SK-N-SH (cell line): Measurements from ENCODE around the gene KMT2E. TPM values are rescaled to one million over a fixed set of nuclear protein-coding genes. Genes with fewer than 3 reads are reported as not detected.

Experiments
- CTCF ChIA-PET: fragments of 300-600, 350-600 bp; formaldehyde crosslinking; extraction: SDS; loops from one replicate; lab custom pipeline; 2021; lab: Yijun Ruan, JAX
- POLR2A ChIA-PET: fragments of 350-600 bp; sonication (Branson Sonifier 250); formaldehyde crosslinking; extraction: SDS; loops from one replicate; lab custom pipeline; 2020; ENCODE audit warnings: antibody characterized with exemption, inconsistent platforms; lab: Yijun Ruan, JAX
- DNase-seq: peaks from one replicate; pipeline ENCODE4 v3.0.0; 2012
- H2AFZ ChIP-seq: fragments of 200-600 bp; sonication (generic); 2 replicates; pipeline ENCODE4 v1.8.1; 2016; ENCODE audit warnings: antibody characterized with exemption, mild to moderate bottlenecking, low read depth
- H3F3A ChIP-seq: fragments of 200-600 bp; sonication (generic); replicated peaks from 2 replicates; pipeline ENCODE3; 2016; ENCODE audit warnings: antibody characterized with exemption, mild to moderate bottlenecking; ENCODE audit not compliant: insufficient read depth
- H3K27ac ChIP-seq, 2 experiments: fragments of 200-500 bp in 1 of 2; fragments of 200-600 bp in 1 of 2; sonication (Bioruptor generic) in 1 of 2; sonication (generic), shearing (Covaris generic) in 1 of 2; 2 replicates each; pipeline versions ENCODE4 v1.5.1 to v1.6.1; 2014 to 2016; ENCODE audit warnings: low read depth in 2 of 2, inconsistent platforms in 1 of 2, low read length in 1 of 2, mild to moderate bottlenecking in 1 of 2, mixed read lengths in 1 of 2
- H3K27me3 ChIP-seq: fragments of 200-600 bp; sonication (generic), shearing (Covaris generic); 2 replicates; pipeline ENCODE4 v1.6.1; 2016; ENCODE audit warnings: mixed run types; ENCODE audit not compliant: insufficient read depth
- H3K36me3 ChIP-seq, 2 experiments: fragments of 200-500 bp in 1 of 2; fragments of 200-600 bp in 1 of 2; sonication (Bioruptor generic) in 1 of 2; sonication (generic) in 1 of 2; replicated peaks in 1 of 2; 2 replicates each; pipeline versions ENCODE3 to v1.5.1; 2014 to 2016; ENCODE audit warnings: low read length in 1 of 2, mild to moderate bottlenecking in 1 of 2; ENCODE audit not compliant: insufficient read depth in 2 of 2, control insufficient read depth in 1 of 2
- H3K4me1 ChIP-seq, 2 experiments: fragments of 200-500 bp in 1 of 2; fragments of 200-600 bp in 1 of 2; sonication (Bioruptor generic) in 1 of 2; sonication (generic), shearing (Covaris generic) in 1 of 2; 2 replicates each; pipeline versions ENCODE4 v1.5.1 to v1.6.1; 2014 to 2016; ENCODE audit warnings: low read depth in 1 of 2, low read length in 1 of 2, mixed run types in 1 of 2; ENCODE audit not compliant: insufficient read depth in 2 of 2, control insufficient read depth in 1 of 2
- H3K4me2 ChIP-seq: fragments of 200-600 bp; sonication (generic), shearing (Covaris generic); 2 replicates; pipeline ENCODE4 v1.6.1; 2017; ENCODE audit warnings: mixed run types
- H3K4me3 ChIP-seq, 2 experiments: fragments of 200-500 bp in 1 of 2; fragments of 200-600 bp in 1 of 2; sonication (Bioruptor generic) in 1 of 2; sonication (generic), shearing (Covaris generic) in 1 of 2; 2 replicates each; pipeline versions ENCODE4 v1.5.1 to v1.8.1; 2014 to 2016; ENCODE audit warnings: low read depth in 2 of 2, inconsistent platforms in 1 of 2, low read length in 1 of 2, mild to moderate bottlenecking in 1 of 2, mixed read lengths in 1 of 2, moderate library complexity in 1 of 2
- H3K79me2 ChIP-seq: fragments of 200-600 bp; sonication (generic); 2 replicates; pipeline ENCODE4 v1.8.1; 2017; ENCODE audit warnings: mild to moderate bottlenecking; ENCODE audit not compliant: insufficient read depth
- H3K9ac ChIP-seq: fragments of 200-600 bp; sonication (generic); 2 replicates; pipeline ENCODE4 v1.6.1; 2017; ENCODE audit warnings: mixed run types
- H3K9me2 ChIP-seq: fragments of 200-600 bp; sonication (generic); 2 replicates; pipeline ENCODE4 v1.6.1; 2017; ENCODE audit warnings: mixed run types
- H3K9me3 ChIP-seq: fragments of 200-600 bp; sonication (generic); 2 replicates; pipeline ENCODE4 v1.6.1; 2017; ENCODE audit warnings: mixed run types, mild to moderate bottlenecking, moderate library complexity
- H4K20me1 ChIP-seq: fragments of 200-600 bp; sonication (generic); 2 replicates; pipeline ENCODE4 v1.6.1; 2017; ENCODE audit warnings: mild to moderate bottlenecking, mixed run types; ENCODE audit not compliant: insufficient read depth
- CTCF ChIP-seq: fragments of 200-600 bp; sonication (generic); IDR thresholded peaks from 2 replicates; pipeline ENCODE4 v1.6.1; 2017; ENCODE audit warnings: antibody characterized with exemption, mild to moderate bottlenecking, moderate library complexity
- EP300 ChIP-seq, 2 experiments: IDR thresholded peaks; 2 replicates each; pipeline versions ENCODE4 v1.4.0 to v1.6.1; 2012; ENCODE audit warnings: borderline replicate concordance in 1 of 2, low read depth in 1 of 2, low read length in 1 of 2
- EZH2phosphoT487 ChIP-seq: fragments of 200-600 bp; sonication (generic); IDR thresholded peaks from 2 replicates; pipeline ENCODE4 v1.6.1; 2017; ENCODE audit warnings: low read depth, mixed run types, mild to moderate bottlenecking, antibody characterized with exemption, moderate library complexity, borderline replicate concordance
- JUND ChIP-seq: IDR thresholded peaks from 2 replicates; pipeline ENCODE4 v1.4.0; 2012
- MEF2A ChIP-seq: IDR thresholded peaks from 2 replicates; pipeline ENCODE4 v1.4.0; 2012; ENCODE audit warnings: low read depth, borderline replicate concordance
- NFIC ChIP-seq: IDR thresholded peaks from 2 replicates; pipeline ENCODE4 v1.4.0; 2012; ENCODE audit warnings: borderline replicate concordance
- TEAD4 ChIP-seq: IDR thresholded peaks from 2 replicates; pipeline ENCODE4 v1.4.0; 2012; ENCODE audit warnings: mild to moderate bottlenecking, borderline replicate concordance; ENCODE audit not compliant: insufficient read depth
- USF1 ChIP-seq: IDR thresholded peaks from 2 replicates; pipeline ENCODE4 v1.4.0; 2012; ENCODE audit warnings: low read depth, borderline replicate concordance
- WGBS: methylation state at CpG from one replicate; pipeline ENCODE4 v1.1.6; 2017; ENCODE audit warnings: low lambda C conversion rate; 5-methylcytosine and 5-hydroxymethylcytosine counted together
- polyA plus RNA-seq, 3 experiments: library from polyadenylated mRNA; depleted of rRNA; stranded (reverse); fragments of >200 nt; gene quantifications; 2 replicates each; pipeline ENCODE4 v1.2.3, GENCODE V29; 2012
- TF ChIP-seq, protein P1 (sequence below): IDR thresholded peaks from 2 replicates; pipeline ENCODE4 v1.6.1; 2012; ENCODE audit warnings: mild to moderate bottlenecking, low read depth, low read length, moderate library complexity

KMT2E gene
- polyA plus RNA-seq, 1 of the 3 experiments (the other 2 are of a cell fraction), result 6.4 TPM

GRCh38 chr7:105127179-105127578 lies 113.2 kb downstream of the KMT2E start:
- CTCF ChIA-PET, result interaction anchor here (0.6 to 1.8 kb wide), 2 partner anchors 10 to 1574 kb away, joined by 3 to 7 read pairs; no protein-coding TSS in a partner anchor
- no peaks in the 10 kb centered on the region for H4K20me1 ChIP-seq
- H3K4me1 ChIP-seq, result peaks cover 0 to 19% of the 10 kb centered on the region in 2 experiments; a peak in 2 of 4 replicates
- H3K9me3 ChIP-seq, result no peaks in the 10 kb centered on the region
- TF ChIP-seq USF1 (no peak), CTCF (no peak), NFIC (no peak)
- no peaks in the 10 kb centered on the region for H3F3A ChIP-seq
- DNase-seq, result no peak
- no peak overlapping the region for H2AFZ ChIP-seq
- no peak overlapping the region for H3K4me3 ChIP-seq
- H3K36me3 ChIP-seq, result peaks cover 25 to 29% of the 10 kb centered on the region in 2 experiments
- POLR2A ChIA-PET, result interaction anchor here (1.7 kb wide), 1 partner anchor 12 kb away, joined by 4 read pairs; no protein-coding TSS in a partner anchor
- WGBS, result 95% methylated on average over 8 of the region's 8 CpGs
- peaks cover 14% of the 10 kb centered on the region; the same call in 1 of the 2 replicates for H3K79me2 ChIP-seq
- H3K9ac ChIP-seq, result no peak overlapping the region
- H3K4me2 ChIP-seq, result no peak overlapping the region
- H3K27me3 ChIP-seq, result no peaks in the 10 kb centered on the region
- H3K27ac ChIP-seq, result no peak overlapping the region
- no peaks in the 10 kb centered on the region for H3K9me2 ChIP-seq

- peaks cover 32% of the 10 kb centered on the region for H3K79me2 ChIP-seq
- 97% methylated on average over 5 of the region's 5 CpGs for WGBS
- no peak overlapping the region for H3K4me2 ChIP-seq
- peaks cover 21 to 42% of the 10 kb centered on the region in 2 experiments for H3K36me3 ChIP-seq
- CTCF ChIA-PET, result interaction anchor here (0.7 to 1.4 kb wide), 3 partner anchors 10 to 899 kb away, joined by 3 to 4 read pairs (median 3); no protein-coding TSS in a partner anchor
- peaks cover 11% of the 10 kb centered on the region; the same call in 1 of the 2 replicates for H4K20me1 ChIP-seq
- no peak overlapping the region for H3K4me3 ChIP-seq
- H3K9me3 ChIP-seq, result no peaks in the 10 kb centered on the region
- H3F3A ChIP-seq, result no peaks in the 10 kb centered on the region
- H3K9ac ChIP-seq, result no peak overlapping the region
- H3K9me2 ChIP-seq, result no peaks in the 10 kb centered on the region
- POLR2A ChIA-PET, result interaction anchor here (1.1 kb wide), 1 partner anchor 79 kb away, joined by 3 read pairs; no protein-coding TSS in a partner anchor
- no peaks in the 10 kb centered on the region for H3K27me3 ChIP-seq
- H3K4me1 ChIP-seq, result peaks cover 0 to 10% of the 10 kb centered on the region in 2 experiments; a peak in 1 of 4 replicates
- DNase-seq, result no peak
- H2AFZ ChIP-seq, result no peak overlapping the region
- H3K27ac ChIP-seq, result no peak overlapping the region
- TF ChIP-seq EP300 (IDR thresholded peaks at IDR 0.05; ENCODE audit: borderline replicate concordance in 1 of 2, low read depth in 1 of 2, low read length in 1 of 2), result no peak
- TF ChIP-seq, protein P1, sequence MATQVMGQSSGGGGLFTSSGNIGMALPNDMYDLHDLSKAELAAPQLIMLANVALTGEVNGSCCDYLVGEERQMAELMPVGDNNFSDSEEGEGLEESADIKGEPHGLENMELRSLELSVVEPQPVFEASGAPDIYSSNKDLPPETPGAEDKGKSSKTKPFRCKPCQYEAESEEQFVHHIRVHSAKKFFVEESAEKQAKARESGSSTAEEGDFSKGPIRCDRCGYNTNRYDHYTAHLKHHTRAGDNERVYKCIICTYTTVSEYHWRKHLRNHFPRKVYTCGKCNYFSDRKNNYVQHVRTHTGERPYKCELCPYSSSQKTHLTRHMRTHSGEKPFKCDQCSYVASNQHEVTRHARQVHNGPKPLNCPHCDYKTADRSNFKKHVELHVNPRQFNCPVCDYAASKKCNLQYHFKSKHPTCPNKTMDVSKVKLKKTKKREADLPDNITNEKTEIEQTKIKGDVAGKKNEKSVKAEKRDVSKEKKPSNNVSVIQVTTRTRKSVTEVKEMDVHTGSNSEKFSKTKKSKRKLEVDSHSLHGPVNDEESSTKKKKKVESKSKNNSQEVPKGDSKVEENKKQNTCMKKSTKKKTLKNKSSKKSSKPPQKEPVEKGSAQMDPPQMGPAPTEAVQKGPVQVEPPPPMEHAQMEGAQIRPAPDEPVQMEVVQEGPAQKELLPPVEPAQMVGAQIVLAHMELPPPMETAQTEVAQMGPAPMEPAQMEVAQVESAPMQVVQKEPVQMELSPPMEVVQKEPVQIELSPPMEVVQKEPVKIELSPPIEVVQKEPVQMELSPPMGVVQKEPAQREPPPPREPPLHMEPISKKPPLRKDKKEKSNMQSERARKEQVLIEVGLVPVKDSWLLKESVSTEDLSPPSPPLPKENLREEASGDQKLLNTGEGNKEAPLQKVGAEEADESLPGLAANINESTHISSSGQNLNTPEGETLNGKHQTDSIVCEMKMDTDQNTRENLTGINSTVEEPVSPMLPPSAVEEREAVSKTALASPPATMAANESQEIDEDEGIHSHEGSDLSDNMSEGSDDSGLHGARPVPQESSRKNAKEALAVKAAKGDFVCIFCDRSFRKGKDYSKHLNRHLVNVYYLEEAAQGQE, result no peak
- no peak for TF ChIP-seq MEF2A
- no peak for TF ChIP-seq JUND
- TF ChIP-seq TEAD4, result no peak
- TF ChIP-seq USF1, result no peak
- no peak for TF ChIP-seq EZH2phosphoT487
These were observed 116.0 kb downstream of the KMT2E start for GRCh38 chr7:105130048-105130447.
